Measurements from ENCODE around the gene PXK. TPM values are rescaled to one million over a fixed set of nuclear protein-coding genes. Genes with fewer than 3 reads are reported as not detected.

PXK gene
- total and polyA plus RNA-seq, 10 of the 15 experiments (the other 5 are each of a cell fraction or from before 2014, with no cell fraction given): 8.4 to 38.0 (median 27.6) TPM

DNA sequence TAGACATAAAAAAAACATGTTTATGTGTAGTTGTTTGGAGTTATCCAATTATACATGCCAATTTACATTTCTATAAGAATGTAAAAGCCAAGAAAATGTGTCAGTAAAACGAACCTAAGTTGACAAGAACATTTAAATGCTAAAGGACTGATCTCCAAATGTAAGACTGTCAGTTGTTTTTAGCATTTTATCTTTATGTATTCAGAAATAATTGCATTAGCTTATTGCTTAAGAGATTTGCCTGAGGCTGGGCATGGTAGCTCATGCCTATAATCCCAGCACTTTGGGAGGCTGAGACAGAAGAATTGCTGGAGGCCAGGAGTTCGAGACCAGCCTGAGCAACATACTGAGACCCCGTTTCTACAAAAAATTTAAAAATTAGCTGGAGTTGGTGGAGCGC is 26.9 kb downstream of the PXK start:
- no peaks in the 10 kb centered on the region for H3K9me3 ChIP-seq (replicated peaks; ENCODE audit: control insufficient read depth, insufficient read depth, low read length)
- H4K20me1 ChIP-seq (ENCODE audit: control insufficient read depth, insufficient read depth): no peaks in the 10 kb centered on the region
- no peak overlapping the region for H3K9ac ChIP-seq (ENCODE audit: control insufficient read depth, insufficient read depth, low read length)
- TF ChIP-seq, protein P1, sequence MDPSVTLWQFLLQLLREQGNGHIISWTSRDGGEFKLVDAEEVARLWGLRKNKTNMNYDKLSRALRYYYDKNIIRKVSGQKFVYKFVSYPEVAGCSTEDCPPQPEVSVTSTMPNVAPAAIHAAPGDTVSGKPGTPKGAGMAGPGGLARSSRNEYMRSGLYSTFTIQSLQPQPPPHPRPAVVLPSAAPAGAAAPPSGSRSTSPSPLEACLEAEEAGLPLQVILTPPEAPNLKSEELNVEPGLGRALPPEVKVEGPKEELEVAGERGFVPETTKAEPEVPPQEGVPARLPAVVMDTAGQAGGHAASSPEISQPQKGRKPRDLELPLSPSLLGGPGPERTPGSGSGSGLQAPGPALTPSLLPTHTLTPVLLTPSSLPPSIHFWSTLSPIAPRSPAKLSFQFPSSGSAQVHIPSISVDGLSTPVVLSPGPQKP (IDR thresholded peaks at IDR 0.05; ENCODE audit: low read depth, low read length): no peak
- no peak for TF ChIP-seq TCF3 (IDR thresholded peaks at IDR 0.05; ENCODE audit: borderline replicate concordance, insufficient read depth, low read depth, low read length)
- no peak for TF ChIP-seq MTA2 (IDR thresholded peaks at IDR 0.05; ENCODE audit: low read depth)
- no peak for TF ChIP-seq CHD2 (IDR thresholded peaks at IDR 0.05; ENCODE audit: borderline replicate concordance, low read depth, low read length)
- CTCF ChIA-PET: no interaction called here
- H3K79me2 ChIP-seq (ENCODE audit: control insufficient read depth, insufficient read depth, low read length): no peaks in the 10 kb centered on the region; the same call in 1 of the 2 replicates
- FAIRE-seq (no peak), ATAC-seq (no peak), DNase-seq (ENCODE audit: low read depth, low spot score) (no peak)
- intact Hi-C loops (cut with micrococcal nuclease; ENCODE audit: unreplicated experiment) (no loop called here), in situ Hi-C loops (cut with MboI) (no loop called here)
- POLR2A ChIA-PET: no interaction called here
- SMC1A ChIA-PET (ENCODE audit: uncharacterized antibody, unreplicated experiment): interaction anchor here (1.4 to 1.7 kb wide), 2 partner anchors 29 to 38 kb away, joined by 3 to 4 read pairs; no protein-coding TSS in a partner anchor
- H3K4me2 ChIP-seq (ENCODE audit: control insufficient read depth, insufficient read depth): no peak overlapping the region
- 42% methylated on average over 4 of the region's 4 CpGs for WGBS (ENCODE audit: insufficient coverage, insufficient replicate concordance, low lambda C conversion rate, missing lambda C conversion rate)
- H2AFZ ChIP-seq (ENCODE audit: control insufficient read depth, low read depth, low read length): no peak overlapping the region
- H3K27ac ChIP-seq (ENCODE audit: control insufficient read depth, insufficient read depth): no peak overlapping the region
- RAD21 ChIA-PET (ENCODE audit: unreplicated experiment): interaction anchor here (1.9 kb wide), 1 partner anchor 9 kb away, joined by 7 read pairs; no protein-coding TSS in a partner anchor
- H3K27me3 ChIP-seq (replicated peaks in 1 of 2; ENCODE audit: control insufficient read depth in 2 of 2, insufficient read depth in 2 of 2, low read length in 1 of 2): no peaks in the 10 kb centered on the region
- H3K4me3 ChIP-seq: no peak overlapping the region
- no peaks in the 10 kb centered on the region for H3K36me3 ChIP-seq (ENCODE audit: control insufficient read depth in 2 of 2, insufficient read depth in 2 of 2, low read length in 1 of 2)
- H3K4me1 ChIP-seq (ENCODE audit: control insufficient read depth, insufficient read depth, low read length): peaks cover 19% of the 10 kb centered on the region
- BruUV-seq (replicated peaks): no TSS peak

- intact Hi-C loops (cut with micrococcal nuclease; ENCODE audit: unreplicated experiment): no loop called here
- ATAC-seq: no peak
- Histone ChIP-seq H3K4me3 (no peak overlapping the region), H3K9ac (ENCODE audit: control insufficient read depth, insufficient read depth, low read length) (no peak overlapping the region), H3K27ac (ENCODE audit: control insufficient read depth, insufficient read depth) (no peak overlapping the region), H2AFZ (ENCODE audit: control insufficient read depth, low read depth, low read length) (no peak overlapping the region), H3K4me2 (ENCODE audit: control insufficient read depth, insufficient read depth) (no peak overlapping the region), H3K9me3 (replicated peaks; ENCODE audit: control insufficient read depth, insufficient read depth, low read length) (no peaks in the 10 kb centered on the region), H3K4me1 (ENCODE audit: control insufficient read depth, insufficient read depth, low read length) (peaks cover under 1% of the 10 kb centered on the region; the same call in 1 of the 2 replicates), H3K36me3 (ENCODE audit: control insufficient read depth in 2 of 2, insufficient read depth in 2 of 2, low read length in 1 of 2) (no peaks in the 10 kb centered on the region), H3K79me2 (ENCODE audit: control insufficient read depth, insufficient read depth, low read length) (no peaks in the 10 kb centered on the region), H4K20me1 (ENCODE audit: control insufficient read depth, insufficient read depth) (no peaks in the 10 kb centered on the region), H3K27me3 (replicated peaks in 1 of 2; ENCODE audit: control insufficient read depth in 2 of 2, insufficient read depth in 2 of 2, low read length in 1 of 2) (no peaks in the 10 kb centered on the region)
- RAD21 ChIA-PET (ENCODE audit: unreplicated experiment): no interaction called here
- in situ Hi-C loops (cut with MboI): no loop called here
- FAIRE-seq: no peak
- TF ChIP-seq HDAC2 (IDR thresholded peaks at IDR 0.05) (no peak), NR2C1 (IDR thresholded peaks at IDR 0.05) (no peak), ZSCAN29 (IDR thresholded peaks at IDR 0.05) (no peak), RUNX3 (IDR thresholded peaks at IDR 0.05; ENCODE audit: low read length) (no peak)
- CTCF ChIA-PET: no interaction called here
- no peak for DNase-seq (ENCODE audit: low read depth, low spot score)
- BruUV-seq (replicated peaks): no TSS peak
- POLR2A ChIA-PET: no interaction called here
- SMC1A ChIA-PET (ENCODE audit: uncharacterized antibody, unreplicated experiment): no interaction called here
Observed at GRCh38 chr3:58361866-58362265, 29.2 kb downstream of the PXK start.
